Neural crest cell (in vitro differentiated cells): ENCODE measurements around the gene LOXL1. TPM values are rescaled to one million over a fixed set of nuclear protein-coding genes. Genes with fewer than 3 reads are reported as not detected.

Experiments used
- DNase-seq: peaks from one replicate; pipeline ENCODE4 v3.0.0; 2021; ENCODE audit warnings: low read depth, mixed read lengths, low spot score
- H3K27ac Mint-ChIP-seq: one replicate; pipeline ENCODE4 v1.8.0; 2021; ENCODE audit warnings: mild to moderate bottlenecking, mixed read lengths; ENCODE audit not compliant: unreplicated experiment
- H3K27me3 Mint-ChIP-seq: 2 replicates; pipeline ENCODE4 v1.8.0; 2021; ENCODE audit warnings: low read depth, mild to moderate bottlenecking, mixed read lengths
- H3K36me3 Mint-ChIP-seq: 2 replicates; pipeline ENCODE4 v1.8.0; 2021; ENCODE audit warnings: low read depth, mild to moderate bottlenecking, mixed read lengths
- H3K4me1 Mint-ChIP-seq: 2 replicates; pipeline ENCODE4 v1.8.0; 2021; ENCODE audit warnings: mixed read lengths
- H3K4me3 Mint-ChIP-seq: one replicate; pipeline ENCODE4 v1.8.0; 2021; ENCODE audit warnings: mild to moderate bottlenecking, mixed read lengths
- H3K9me3 Mint-ChIP-seq: 2 replicates; pipeline ENCODE4 v1.8.0; 2021; ENCODE audit warnings: mixed read lengths
- total RNA-seq: library from RNA; stranded (reverse); gene quantifications from 2 replicates; pipeline ENCODE4 v1.2.1, GENCODE V29; 2021
- TF ChIP-seq, protein P1 (sequence below): fragments of 200-600 bp; sonication (generic); conservative IDR thresholded peaks from 2 replicates; pipeline ENCODE4 v1.5.0; 2021; ENCODE audit warnings: antibody characterized with exemption, mild to moderate bottlenecking

The LOXL1 gene
- total RNA-seq, 1 donor from 2014 or later = 17.3 TPM

DNA sequence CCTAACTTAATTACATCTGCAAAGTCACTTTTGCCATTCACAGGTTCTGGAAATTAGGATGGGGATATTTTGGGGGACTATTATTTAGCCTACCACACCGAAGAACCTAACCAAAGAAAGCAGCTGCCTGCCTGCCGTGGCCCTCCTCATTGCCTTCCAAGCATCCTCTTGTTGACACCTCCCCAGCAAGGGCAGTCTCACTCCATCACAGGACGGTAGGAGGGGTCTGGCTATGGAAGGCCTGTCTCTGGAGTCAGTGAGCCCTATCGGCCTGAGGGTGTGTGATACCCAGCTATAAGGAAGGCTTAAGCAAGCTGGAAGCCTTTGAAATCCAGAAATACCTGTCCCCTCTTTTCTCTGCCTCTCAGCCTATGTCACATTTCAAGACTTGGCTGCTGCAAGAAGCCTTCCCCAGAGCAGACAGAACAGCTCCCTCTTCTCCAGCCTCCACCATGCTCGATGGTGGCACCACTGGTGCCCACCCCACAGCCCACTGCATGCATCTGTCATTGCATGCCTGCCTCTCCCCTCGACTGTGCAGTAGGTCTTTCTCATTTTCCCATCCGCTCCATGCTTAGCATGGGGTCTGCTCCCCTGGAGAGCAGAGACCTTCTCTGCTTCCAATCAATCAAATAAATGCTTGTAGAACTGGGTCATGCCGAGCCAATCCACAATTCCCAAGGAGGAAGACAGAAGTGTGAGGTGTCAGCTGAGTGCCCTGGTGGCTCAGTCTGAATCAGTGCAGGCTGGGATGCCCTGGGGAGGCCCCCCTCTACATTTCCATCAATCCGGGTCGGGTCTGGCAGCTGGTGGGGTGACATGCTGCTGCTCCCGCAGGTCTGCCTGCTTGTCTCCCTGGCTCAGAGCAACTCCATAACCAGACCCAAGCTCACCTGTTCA lies 23.9 kb upstream of the LOXL1 start:
- H3K4me3 Mint-ChIP-seq = no peak overlapping the region
- H3K27me3 Mint-ChIP-seq = peaks cover 3% of the 10 kb centered on the region
- H3K36me3 Mint-ChIP-seq = no peaks in the 10 kb centered on the region
- TF ChIP-seq, protein P1, sequence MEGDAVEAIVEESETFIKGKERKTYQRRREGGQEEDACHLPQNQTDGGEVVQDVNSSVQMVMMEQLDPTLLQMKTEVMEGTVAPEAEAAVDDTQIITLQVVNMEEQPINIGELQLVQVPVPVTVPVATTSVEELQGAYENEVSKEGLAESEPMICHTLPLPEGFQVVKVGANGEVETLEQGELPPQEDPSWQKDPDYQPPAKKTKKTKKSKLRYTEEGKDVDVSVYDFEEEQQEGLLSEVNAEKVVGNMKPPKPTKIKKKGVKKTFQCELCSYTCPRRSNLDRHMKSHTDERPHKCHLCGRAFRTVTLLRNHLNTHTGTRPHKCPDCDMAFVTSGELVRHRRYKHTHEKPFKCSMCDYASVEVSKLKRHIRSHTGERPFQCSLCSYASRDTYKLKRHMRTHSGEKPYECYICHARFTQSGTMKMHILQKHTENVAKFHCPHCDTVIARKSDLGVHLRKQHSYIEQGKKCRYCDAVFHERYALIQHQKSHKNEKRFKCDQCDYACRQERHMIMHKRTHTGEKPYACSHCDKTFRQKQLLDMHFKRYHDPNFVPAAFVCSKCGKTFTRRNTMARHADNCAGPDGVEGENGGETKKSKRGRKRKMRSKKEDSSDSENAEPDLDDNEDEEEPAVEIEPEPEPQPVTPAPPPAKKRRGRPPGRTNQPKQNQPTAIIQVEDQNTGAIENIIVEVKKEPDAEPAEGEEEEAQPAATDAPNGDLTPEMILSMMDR = no peak
- DNase-seq = no peak
- H3K27ac Mint-ChIP-seq = no peak overlapping the region
- H3K4me1 Mint-ChIP-seq = no peaks in the 10 kb centered on the region
- H3K9me3 Mint-ChIP-seq = peaks cover 4% of the 10 kb centered on the region

GRCh38 chr15:73904026-73904815 lies 22.0 kb upstream of the LOXL1 start:
- TF ChIP-seq, protein P1 = no peak
- DNase-seq = no peak
- Mint-ChIP-seq H3K4me1 (no peaks in the 10 kb centered on the region), H3K27ac (no peak overlapping the region), H3K9me3 (peaks cover 4% of the 10 kb centered on the region), H3K27me3 (peaks cover 3% of the 10 kb centered on the region), H3K4me3 (no peak overlapping the region), H3K36me3 (no peaks in the 10 kb centered on the region)

- H3K4me1 Mint-ChIP-seq = no peaks in the 10 kb centered on the region
- peaks cover 4% of the 10 kb centered on the region for H3K9me3 Mint-ChIP-seq
- H3K27me3 Mint-ChIP-seq = peaks cover 3% of the 10 kb centered on the region
- TF ChIP-seq, protein P1 = no peak
- DNase-seq = no peak
- no peaks in the 10 kb centered on the region for H3K36me3 Mint-ChIP-seq
- no peak overlapping the region for H3K4me3 Mint-ChIP-seq
- H3K27ac Mint-ChIP-seq = no peak overlapping the region
These were observed 20.9 kb upstream of the LOXL1 start for GRCh38 chr15:73905225-73905827.

GRCh38 chr15:73906346-73907034 lies 19.8 kb upstream of the LOXL1 start:
- Mint-ChIP-seq H3K4me1 (peaks cover 4% of the 10 kb centered on the region), H3K4me3 (no peak overlapping the region), H3K27ac (no peak overlapping the region), H3K36me3 (no peaks in the 10 kb centered on the region), H3K27me3 (peaks cover 9% of the 10 kb centered on the region), H3K9me3 (peaks cover 4% of the 10 kb centered on the region)
- TF ChIP-seq, protein P1 = no peak
- no peak for DNase-seq

GRCh38 chr15:73907035-73907408 lies 19.2 kb upstream of the LOXL1 start:
- Mint-ChIP-seq H3K9me3 (peaks cover 4% of the 10 kb centered on the region), H3K4me1 (peaks cover 4% of the 10 kb centered on the region), H3K27ac (no peak overlapping the region), H3K27me3 (peaks cover 12% of the 10 kb centered on the region), H3K4me3 (no peak overlapping the region), H3K36me3 (no peaks in the 10 kb centered on the region)
- TF ChIP-seq, protein P1 = no peak
- no peak for DNase-seq
